Measurements from ENCODE around the gene CDK1. TPM values are rescaled to one million over a fixed set of nuclear protein-coding genes. Genes with fewer than 3 reads are reported as not detected.

Gene CDK1
- total RNA-seq, 1 donor from 2014 or later, result 20.7 TPM

- DNase-seq (ENCODE audit: extremely low read depth, low read depth, low spot score), result no peak
Observed at GRCh38 chr10:60777696-60778213, 523 bp upstream of the CDK1 start.

GRCh38 chr10:60778971-60779796 lies 906 bp downstream of the CDK1 start:
- DNase-seq (ENCODE audit: extremely low read depth, low read depth, low spot score), result no peak

- DNase-seq (ENCODE audit: extremely low read depth, low read depth, low spot score), result no peak
Observed at GRCh38 chr10:60781661-60782060, 3.4 kb downstream of the CDK1 start.

GRCh38 chr10:60784641-60785040 lies 6.4 kb downstream of the CDK1 start:
- no peak for DNase-seq (ENCODE audit: extremely low read depth, low read depth, low spot score)

GRCh38 chr10:60788544-60788943 lies 10.3 kb downstream of the CDK1 start:
- DNase-seq (ENCODE audit: extremely low read depth, low read depth, low spot score), result no peak

GRCh38 chr10:60789340-60789739 lies 11.1 kb downstream of the CDK1 start:
- no peak for DNase-seq (ENCODE audit: extremely low read depth, low read depth, low spot score)

- no peak for DNase-seq (ENCODE audit: extremely low read depth, low read depth, low spot score)
Observed at GRCh38 chr10:60794953-60795352, 16.7 kb downstream of the CDK1 start.

- no peak for DNase-seq (ENCODE audit: extremely low read depth, low read depth, low spot score)
Observed at GRCh38 chr10:60795465-60796202, 17.4 kb downstream of the CDK1 start.

- no peak for DNase-seq (ENCODE audit: extremely low read depth, low read depth, low spot score)
Observed at GRCh38 chr10:60796481-60796880, 18.2 kb downstream of the CDK1 start.

- DNase-seq (ENCODE audit: extremely low read depth, low read depth, low spot score), result no peak
Observed at GRCh38 chr10:60797200-60797599, 18.9 kb downstream of the CDK1 start.

GRCh38 chr10:60798031-60798430 lies 19.8 kb downstream of the CDK1 start:
- no peak for DNase-seq (ENCODE audit: extremely low read depth, low read depth, low spot score)

GRCh38 chr10:60798870-60799269 lies 20.6 kb downstream of the CDK1 start:
- DNase-seq (ENCODE audit: extremely low read depth, low read depth, low spot score), result no peak

GRCh38 chr10:60799971-60800650 lies 21.8 kb downstream of the CDK1 start:
- DNase-seq (ENCODE audit: extremely low read depth, low read depth, low spot score), result no peak

GRCh38 chr10:60800918-60801317 lies 22.6 kb downstream of the CDK1 start:
- DNase-seq (ENCODE audit: extremely low read depth, low read depth, low spot score), result no peak

- DNase-seq (ENCODE audit: extremely low read depth, low read depth, low spot score), result no peak
Observed at GRCh38 chr10:60801522-60801921, 23.2 kb downstream of the CDK1 start.

GRCh38 chr10:60803433-60803832 lies 25.2 kb downstream of the CDK1 start:
- no peak for DNase-seq (ENCODE audit: extremely low read depth, low read depth, low spot score)

- DNase-seq (ENCODE audit: extremely low read depth, low read depth, low spot score), result no peak
Observed at GRCh38 chr10:60803865-60804264, 25.6 kb downstream of the CDK1 start.

- no peak for DNase-seq (ENCODE audit: extremely low read depth, low read depth, low spot score)
Observed at GRCh38 chr10:60806921-60807320, 28.6 kb downstream of the CDK1 start.

GRCh38 chr10:60807499-60807898 lies 29.2 kb downstream of the CDK1 start:
- no peak for DNase-seq (ENCODE audit: extremely low read depth, low read depth, low spot score)

- no peak for DNase-seq (ENCODE audit: extremely low read depth, low read depth, low spot score)
Observed at GRCh38 chr10:60808036-60808435, 29.8 kb downstream of the CDK1 start.

GRCh38 chr10:60809157-60809556 lies 30.9 kb downstream of the CDK1 start:
- DNase-seq (ENCODE audit: extremely low read depth, low read depth, low spot score), result no peak
